KG1 (cell line): ENCODE results near the gene ITPR1.

Source experiments
- DNase-seq: peaks from one replicate; lab custom pipeline; 2025; lab: John Stamatoyannopoulos, UW

Gene ITPR1

DNA sequence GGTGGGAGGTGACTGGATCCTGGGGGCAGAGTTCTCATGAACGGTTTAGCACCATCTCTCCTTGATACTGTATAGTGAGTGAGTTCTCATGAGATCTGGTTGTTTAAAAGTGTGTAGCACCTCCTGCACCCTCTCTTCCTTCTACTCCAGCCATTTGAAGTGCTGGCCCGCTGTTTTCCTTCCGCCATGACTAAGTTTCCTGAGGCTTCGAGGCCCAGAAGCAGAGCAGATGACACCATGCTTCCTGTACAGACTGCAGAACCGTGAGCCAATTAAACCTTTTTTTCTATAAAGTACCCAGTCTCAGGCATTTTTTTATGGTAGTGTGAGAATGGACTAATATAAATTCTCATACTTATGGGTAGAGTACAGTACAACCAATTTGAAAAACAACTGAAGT lies 362.5 kb downstream of the ITPR1 start:
- no peak for DNase-seq

DNA sequence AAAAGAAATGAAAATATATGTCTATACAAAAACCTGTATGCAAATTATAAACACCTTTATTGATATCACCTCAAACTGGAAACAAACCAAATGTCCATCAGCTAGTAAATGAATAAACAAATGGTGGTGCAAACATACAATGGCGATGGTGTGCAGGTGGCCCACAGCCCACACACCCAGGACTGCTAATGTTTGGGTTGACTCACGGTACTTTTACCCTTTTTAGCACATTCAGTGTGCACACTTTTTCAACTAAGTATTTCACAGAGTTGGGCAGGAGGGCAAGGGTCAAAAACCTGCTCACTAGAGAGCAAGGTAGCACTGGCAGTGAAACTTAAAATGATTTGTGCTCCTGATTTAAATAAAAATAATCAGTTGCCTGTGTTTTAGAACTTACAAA lies 363.0 kb downstream of the ITPR1 start:
- DNase-seq = no peak

DNA sequence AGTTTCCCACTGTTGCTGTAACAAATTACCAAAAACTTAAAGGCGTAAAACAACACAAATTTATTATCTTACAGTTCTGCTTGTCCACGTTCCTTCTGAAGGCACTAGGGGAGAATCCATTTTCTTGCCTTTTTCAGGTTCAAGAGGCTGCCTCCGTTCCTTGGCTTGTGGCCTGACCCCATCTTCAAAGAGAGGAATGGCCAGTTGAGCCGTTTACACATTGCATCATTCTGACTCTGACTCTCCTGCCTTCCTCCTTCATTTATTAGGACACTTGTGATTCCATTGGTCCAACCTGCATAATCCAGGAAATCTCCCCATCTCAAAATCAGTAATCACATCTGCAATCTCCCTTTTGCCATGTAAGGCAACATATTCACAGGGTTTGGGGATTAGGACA lies 363.4 kb downstream of the ITPR1 start:
- DNase-seq = no peak

DNA sequence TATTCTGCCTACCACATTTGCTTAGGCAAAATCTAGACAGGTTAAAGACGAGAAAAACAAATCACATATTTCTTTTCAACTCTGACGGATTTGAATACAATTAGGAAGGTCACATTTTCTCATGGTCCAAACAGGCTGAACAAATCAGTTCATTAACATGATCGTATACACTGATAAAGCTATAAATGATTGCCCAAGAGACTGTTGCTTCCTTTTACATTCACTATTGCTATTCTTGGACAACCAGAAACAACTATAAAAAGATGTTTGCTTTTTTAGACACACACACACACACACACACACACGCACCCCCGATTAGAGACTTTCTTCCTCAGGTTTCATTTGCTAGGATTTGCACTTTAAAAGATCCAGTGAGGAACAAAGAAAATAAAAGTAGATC lies 363.8 kb downstream of the ITPR1 start:
- DNase-seq = no peak

DNA sequence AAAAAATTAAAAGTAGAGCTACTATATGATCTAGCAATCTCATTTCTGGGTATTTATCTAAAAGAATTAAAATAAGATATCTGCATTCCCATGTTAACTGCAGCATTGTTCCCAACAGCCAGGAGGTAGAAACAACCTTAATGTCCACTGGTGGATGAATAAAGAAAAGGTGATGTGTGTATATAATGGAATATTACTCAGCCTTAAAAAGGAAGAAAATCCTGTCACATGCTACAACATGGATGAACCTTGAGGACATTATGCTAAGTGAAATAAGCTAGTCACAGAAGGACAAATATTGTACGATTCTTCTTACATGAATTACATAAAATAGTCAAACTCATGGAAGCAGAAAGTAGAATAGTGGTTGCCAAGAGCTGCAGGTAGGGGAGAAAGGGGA lies 366.6 kb downstream of the ITPR1 start:
- no peak for DNase-seq

DNA sequence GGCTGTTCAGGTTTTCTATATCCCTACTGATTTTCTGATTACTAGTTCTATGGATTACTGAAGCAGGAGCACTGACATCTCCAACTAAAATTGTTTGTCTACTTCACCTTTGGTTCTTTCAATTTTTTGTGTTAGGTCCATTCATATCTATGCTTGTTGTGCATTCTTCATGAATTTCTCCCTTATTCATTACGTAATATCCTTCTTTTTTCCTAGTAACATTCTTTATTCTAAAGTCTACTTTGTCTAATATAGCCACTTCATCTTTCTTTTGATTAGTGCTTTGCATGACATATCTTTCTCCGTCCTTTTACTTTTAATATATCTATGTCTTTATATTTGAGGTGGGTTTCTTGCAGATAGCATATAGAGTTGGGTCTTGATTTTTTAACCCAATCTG lies 369.8 kb downstream of the ITPR1 start:
- no peak for DNase-seq

DNA sequence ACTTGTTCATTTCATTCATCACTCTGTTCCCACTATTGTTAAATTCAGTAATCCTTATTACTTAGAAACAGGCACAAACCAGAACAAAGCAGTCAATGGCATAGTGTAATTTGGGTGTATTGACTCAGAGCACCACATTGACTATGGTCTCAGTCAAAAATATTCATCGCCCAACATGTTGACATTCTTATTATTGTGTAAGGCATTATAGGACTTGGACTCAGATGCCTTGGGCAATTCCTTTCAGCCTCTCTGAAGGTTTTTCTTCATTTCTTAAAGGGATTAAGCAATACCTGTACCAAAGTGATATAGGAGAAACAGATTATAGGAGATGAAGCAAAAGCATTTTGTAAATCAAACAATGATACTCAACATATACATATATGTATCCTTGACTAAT lies 371.4 kb downstream of the ITPR1 start:
- DNase-seq = no peak

DNA sequence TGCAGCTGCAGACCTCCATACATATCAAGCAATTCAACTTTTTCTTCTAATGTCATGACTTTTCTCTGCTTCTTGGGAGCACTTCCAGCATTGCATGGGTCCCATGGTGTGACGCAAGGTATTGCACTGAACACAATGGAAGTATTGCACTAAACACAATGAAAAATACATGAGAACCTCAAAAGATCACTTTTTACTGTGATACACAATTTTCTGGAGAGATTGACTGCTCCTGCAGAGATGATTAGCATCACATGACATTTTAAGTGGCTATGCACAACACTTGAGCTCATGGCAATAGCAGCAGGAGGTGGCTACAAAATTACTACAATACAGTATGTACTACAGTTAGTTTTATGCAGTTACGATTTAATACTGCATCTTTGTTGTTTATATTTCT lies 372.6 kb downstream of the ITPR1 start:
- no peak for DNase-seq

DNA sequence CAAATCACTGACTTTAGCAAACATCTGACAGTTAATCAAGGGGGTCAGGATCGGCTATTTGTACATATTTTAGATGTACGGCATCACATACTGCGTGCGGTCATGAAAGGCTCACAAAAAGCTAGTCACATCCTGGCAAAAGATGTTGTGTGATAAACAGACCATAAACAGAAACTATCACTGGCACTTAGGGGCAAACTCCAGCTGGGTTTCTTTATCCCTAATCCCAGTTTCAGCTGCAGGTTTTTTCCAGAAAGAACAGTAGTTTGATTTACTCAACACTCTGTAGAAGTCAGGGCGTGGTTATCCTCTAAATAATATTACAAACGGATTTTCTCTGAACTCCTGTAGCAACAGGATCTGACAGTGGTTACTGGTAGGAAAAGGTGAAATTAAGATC lies 373.7 kb downstream of the ITPR1 start:
- peak; percentile 47 for DNase-seq

DNA sequence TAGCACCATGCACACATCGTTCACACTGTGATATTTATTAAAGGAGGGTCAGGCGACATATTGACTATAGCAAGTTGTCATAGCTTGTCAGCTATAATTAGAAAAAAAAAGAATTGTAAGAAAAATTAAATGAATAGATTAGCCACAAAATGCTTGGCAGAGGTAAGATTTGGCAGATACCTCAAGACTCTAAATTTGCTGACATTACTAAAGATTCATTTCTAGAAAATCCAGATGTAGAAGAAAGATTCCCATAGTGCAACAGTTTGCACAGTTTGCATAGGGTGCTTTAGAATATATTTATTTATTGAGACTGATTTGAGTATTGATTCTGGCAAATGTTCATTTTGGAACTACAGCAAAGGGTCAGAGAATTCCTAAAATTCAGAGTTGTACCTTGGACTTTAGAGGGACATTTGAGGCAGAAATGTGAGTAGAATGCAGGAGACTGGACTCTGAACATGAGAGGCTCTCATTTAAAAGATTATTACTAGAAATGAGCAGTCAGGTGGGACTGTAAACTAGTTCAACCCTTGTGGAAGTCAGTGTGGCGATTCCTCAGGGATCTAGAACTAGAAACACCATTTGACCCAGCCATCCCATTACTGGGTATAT lies 384.1 kb downstream of the ITPR1 start:
- DNase-seq = no peak

DNA sequence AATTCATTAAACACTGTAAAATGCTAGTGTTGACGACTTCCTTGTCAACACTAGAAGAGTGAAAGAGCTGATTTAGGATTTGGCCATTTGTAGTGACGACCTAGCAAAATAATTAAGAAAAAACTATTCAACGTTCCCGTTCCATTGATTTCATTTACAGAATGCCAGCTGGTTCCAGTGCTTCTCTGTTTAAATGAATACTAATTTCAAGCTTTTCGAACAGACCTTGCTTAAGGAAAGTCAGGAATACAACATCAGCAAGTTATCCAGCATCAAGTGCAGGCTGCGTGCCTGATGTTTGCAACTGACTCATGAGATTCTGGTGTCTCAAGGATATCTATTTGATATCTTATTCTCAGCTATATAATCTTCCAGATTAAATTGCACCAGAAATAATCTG lies 387.7 kb downstream of the ITPR1 start:
- DNase-seq = no peak

DNA sequence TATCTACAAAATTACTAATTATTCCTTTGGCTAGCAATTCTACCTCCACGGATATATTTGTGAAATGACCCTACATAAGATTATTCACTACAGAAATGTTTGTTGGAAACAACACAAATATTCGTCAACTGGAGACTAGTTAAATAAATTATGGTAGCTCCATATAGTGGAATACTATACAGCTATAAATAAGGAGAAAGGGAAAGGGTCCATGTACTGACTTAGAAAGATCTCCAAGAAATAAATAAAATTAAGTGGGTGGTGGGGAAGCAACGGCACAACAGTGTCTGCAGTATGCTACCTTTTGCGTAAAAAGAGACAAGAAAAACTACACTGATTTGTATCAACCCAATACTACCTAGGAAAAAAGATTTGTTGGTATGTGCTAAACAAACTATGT lies 389.4 kb downstream of the ITPR1 start:
- no peak for DNase-seq

DNA sequence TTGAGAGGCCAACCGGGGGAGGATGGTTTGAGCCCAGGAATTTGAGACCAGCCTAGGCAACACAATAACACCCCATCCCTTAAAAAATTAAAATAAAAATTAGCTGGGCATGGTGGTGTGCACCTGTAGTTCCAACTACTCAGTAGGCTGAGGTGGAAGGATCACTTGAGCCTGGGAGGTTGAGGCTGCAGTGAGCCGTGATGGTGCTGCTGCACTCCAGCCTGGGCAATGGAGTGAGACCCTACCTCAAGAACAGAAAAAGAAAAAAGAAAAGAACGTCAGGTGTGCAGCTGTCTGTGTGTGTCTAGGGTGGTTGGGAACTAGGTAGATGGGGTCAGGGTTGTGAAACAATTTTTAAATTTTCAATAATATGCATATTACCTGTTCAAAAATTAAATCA lies 389.9 kb downstream of the ITPR1 start:
- DNase-seq = no peak

DNA sequence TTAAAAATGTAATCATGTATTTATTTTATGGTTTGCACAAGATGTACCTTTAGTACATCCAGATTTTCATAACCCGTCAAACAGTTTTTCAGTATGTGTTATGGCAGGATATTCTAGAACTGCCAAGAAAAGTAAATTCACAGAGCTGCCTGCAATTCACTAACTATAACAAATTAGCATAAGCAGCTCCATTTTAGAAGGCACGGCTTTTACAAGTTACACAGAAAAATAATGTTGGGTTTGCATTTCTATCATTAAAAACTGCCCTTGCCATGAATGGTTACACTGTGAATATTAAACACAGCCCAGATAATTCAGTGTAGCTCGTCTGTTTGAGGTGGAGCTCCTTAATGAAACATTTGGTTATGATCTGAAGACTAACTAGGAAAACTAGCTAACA lies 391.7 kb downstream of the ITPR1 start:
- DNase-seq = no peak

DNA sequence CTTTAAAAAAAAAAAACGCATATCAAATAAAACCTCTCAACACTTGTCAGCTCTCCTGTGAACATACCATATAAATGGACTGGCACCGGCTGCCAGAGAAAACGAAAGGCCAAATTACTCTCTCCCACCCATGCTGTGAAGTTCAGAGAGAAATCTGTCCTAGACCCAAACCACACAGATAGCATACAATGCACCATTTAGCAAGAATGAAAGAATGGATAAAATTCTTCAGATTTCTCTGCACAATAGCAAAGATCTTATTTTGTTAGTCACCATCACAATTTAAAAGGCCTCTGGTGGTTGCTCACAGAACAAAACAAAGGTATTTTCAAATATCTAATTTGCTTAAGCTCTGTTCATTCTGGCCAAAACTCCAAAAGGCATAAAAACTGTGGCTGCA lies 392.2 kb downstream of the ITPR1 start:
- no peak for DNase-seq

DNA sequence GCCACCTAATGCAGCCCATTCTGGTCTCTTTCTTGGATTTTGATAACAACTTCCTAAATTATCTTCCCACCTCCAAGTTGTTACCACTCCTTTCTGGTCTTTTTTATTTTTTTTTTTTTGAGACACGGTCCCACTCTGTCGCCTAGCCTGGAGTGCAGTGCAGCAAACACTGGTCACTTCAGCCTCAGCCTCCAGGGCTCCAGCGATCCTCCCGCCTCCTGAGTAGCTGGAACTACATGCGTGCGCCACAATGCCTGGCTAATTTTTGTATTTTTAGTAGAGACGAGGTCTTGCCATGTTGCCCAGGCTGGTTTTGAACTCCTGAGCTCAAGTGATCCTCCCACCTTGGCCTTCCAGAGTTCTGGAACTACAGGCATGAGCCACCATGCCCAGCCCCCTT lies 393.3 kb downstream of the ITPR1 start:
- DNase-seq = no peak

DNA sequence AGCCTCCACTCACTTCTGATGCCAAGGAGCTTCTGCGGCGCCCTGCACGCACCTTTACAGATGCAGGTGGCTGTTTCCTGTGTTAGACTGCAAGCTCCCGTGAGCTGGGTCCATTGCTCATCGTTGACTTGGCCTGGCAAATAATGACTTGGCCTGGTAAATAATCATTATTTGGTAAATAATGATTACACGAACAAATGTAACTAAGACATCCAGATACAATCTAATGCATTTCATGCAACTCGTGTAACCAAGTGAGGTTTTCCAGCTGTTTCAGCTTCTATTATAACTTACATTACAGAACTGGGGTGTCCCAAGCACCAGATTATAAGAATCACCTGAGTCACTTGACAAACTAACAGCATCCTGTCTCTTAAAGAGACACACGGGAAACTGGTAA lies 394.0 kb downstream of the ITPR1 start:
- no peak for DNase-seq

DNA sequence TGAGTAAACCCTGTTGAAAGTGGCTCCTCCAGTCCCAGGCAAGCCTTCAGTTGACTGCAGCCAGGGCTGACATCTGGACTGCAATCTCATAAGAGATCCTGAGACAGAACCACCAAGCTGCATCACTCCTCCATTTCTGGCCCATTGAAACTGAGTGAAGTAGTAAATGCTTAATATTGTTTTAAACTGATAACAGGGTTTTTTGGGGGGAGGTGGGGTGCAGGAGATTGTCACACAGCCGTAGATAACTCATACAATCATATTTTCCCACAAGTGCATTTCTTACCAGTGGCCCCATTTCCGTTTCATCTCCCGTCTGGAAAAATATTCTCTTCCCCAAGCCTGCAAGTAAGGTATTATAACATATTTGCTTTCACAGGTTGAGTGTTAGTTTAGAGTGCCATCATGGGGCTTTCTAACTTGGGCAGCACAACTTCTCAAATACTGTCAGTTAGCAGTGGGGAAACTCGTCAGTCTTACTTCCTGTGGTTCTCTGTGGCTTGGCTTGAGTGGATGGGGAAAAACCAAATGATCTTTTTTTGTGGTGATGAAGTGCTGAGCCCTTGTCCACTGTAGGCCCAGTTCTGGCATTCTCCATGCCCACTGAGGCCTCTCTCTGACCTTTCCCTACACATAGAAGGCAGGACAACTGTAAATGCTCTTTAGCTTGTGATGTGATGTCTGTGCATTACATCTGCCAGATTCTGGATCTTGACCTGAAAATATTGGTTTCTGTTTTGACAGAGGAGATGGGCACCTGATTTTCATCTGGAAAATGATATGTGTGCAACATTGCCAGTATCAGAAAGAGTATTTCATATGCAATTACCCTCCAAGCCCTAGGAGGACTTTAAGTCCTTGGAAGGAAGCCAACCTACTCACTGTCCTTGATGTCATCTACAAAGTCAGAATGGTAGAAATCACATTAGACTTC lies 396.0 kb downstream of the ITPR1 start:
- no peak for DNase-seq

DNA sequence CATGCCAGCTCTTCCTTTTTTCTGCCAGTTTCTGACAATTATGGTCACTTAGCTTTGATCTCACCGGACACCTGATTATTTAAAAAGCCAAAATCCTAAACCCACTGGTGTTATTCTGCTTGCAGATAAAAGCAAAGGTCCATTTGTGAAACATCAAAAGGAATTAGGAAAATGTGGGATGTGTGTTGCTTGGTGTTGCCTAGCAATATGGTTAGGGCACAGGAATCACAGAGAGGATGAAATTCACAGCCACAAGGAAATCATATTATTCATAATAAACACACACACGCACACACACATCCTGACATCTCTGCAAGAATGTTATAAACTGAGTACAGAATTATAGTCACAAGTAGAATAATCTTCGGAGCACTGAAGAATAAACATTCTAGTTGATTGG lies 396.7 kb downstream of the ITPR1 start:
- DNase-seq = no peak

DNA sequence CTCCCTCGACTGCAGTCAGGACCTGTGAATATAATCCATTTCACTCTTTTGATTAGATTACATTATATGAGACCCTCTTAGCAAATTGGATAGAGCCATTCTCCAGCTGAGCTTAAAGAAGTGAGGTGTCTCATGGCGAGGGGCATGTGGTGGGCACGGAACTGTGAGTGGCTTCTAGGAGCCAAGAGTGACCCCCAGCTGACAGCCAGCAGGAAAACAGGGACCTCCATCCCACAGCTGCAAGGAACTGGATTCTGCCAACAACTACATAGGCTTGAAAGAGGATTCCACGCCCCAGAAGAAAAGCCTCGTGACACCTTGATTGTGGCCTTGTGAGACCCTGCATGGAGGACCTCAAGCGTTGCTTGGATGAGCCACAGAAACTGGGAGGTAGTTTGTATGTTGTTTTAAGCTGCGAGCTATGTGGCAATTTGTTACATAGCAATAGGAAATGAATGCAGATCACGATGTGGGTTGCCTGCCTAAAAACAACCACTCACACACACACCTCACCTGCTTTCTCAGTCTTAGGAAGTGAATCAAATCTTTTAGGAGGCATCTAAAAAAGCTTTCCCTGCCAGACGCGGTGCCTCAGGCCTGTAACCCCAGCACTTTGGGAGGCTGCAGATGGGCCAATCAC lies 401.9 kb downstream of the ITPR1 start:
- no peak for DNase-seq

DNA sequence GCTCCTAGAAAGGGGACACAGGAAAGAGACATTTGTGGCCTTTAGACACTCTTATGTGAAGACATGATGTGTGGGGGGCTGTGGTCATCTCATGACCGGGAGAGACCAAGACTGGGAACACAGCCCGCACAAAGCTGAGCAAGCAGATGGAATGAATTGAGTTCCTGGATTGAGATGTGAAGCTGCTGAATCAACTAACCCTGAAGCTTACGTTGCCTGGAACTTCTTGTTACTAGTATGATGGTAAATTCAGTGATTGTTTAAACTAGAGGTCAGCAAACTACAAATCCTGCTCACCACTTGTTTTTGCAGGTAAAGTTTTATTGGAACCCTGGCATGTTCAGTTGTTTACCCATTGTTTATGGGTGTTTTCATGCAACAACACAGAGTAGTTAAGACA lies 402.7 kb downstream of the ITPR1 start:
- no peak for DNase-seq
